Measurements from ENCODE around the gene CCL1. TPM values are rescaled to one million over a fixed set of nuclear protein-coding genes. Genes with fewer than 3 reads are reported as not detected.

CCL1 gene
- total and polyA plus RNA-seq, 2 experiments from 2014 or later: not detected

- TF ChIP-seq, protein P1, sequence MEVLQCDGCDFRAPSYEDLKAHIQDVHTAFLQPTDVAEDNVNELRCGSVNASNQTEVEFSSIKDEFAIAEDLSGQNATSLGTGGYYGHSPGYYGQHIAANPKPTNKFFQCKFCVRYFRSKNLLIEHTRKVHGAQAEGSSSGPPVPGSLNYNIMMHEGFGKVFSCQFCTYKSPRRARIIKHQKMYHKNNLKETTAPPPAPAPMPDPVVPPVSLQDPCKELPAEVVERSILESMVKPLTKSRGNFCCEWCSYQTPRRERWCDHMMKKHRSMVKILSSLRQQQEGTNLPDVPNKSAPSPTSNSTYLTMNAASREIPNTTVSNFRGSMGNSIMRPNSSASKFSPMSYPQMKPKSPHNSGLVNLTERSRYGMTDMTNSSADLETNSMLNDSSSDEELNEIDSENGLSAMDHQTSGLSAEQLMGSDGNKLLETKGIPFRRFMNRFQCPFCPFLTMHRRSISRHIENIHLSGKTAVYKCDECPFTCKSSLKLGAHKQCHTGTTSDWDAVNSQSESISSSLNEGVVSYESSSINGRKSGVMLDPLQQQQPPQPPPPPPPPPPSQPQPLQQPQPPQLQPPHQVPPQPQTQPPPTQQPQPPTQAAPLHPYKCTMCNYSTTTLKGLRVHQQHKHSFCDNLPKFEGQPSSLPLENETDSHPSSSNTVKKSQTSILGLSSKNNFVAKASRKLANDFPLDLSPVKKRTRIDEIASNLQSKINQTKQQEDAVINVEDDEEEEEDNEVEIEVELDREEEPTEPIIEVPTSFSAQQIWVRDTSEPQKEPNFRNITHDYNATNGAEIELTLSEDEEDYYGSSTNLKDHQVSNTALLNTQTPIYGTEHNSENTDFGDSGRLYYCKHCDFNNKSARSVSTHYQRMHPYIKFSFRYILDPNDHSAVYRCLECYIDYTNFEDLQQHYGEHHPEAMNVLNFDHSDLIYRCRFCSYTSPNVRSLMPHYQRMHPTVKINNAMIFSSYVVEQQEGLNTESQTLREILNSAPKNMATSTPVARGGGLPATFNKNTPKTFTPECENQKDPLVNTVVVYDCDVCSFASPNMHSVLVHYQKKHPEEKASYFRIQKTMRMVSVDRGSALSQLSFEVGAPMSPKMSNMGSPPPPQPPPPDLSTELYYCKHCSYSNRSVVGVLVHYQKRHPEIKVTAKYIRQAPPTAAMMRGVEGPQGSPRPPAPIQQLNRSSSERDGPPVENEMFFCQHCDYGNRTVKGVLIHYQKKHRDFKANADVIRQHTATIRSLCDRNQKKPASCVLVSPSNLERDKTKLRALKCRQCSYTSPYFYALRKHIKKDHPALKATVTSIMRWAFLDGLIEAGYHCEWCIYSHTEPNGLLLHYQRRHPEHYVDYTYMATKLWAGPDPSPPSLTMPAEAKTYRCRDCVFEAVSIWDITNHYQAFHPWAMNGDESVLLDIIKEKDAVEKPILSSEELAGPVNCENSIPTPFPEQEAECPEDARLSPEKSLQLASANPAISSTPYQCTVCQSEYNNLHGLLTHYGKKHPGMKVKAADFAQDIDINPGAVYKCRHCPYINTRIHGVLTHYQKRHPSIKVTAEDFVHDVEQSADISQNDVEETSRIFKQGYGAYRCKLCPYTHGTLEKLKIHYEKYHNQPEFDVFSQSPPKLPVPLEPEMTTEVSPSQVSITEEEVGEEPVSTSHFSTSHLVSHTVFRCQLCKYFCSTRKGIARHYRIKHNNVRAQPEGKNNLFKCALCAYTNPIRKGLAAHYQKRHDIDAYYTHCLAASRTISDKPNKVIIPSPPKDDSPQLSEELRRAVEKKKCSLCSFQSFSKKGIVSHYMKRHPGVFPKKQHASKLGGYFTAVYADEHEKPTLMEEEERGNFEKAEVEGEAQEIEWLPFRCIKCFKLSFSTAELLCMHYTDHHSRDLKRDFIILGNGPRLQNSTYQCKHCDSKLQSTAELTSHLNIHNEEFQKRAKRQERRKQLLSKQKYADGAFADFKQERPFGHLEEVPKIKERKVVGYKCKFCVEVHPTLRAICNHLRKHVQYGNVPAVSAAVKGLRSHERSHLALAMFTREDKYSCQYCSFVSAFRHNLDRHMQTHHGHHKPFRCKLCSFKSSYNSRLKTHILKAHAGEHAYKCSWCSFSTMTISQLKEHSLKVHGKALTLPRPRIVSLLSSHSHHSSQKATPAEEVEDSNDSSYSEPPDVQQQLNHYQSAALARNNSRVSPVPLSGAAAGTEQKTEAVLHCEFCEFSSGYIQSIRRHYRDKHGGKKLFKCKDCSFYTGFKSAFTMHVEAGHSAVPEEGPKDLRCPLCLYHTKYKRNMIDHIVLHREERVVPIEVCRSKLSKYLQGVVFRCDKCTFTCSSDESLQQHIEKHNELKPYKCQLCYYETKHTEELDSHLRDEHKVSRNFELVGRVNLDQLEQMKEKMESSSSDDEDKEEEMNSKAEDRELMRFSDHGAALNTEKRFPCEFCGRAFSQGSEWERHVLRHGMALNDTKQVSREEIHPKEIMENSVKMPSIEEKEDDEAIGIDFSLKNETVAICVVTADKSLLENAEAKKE (CRISPR knock-in tag; IDR thresholded peaks at IDR 0.05): no peak
- TF ChIP-seq EZH2 (IDR thresholded peaks at IDR 0.05; ENCODE audit: low read depth, unreplicated experiment): no peak
- no peak for TF ChIP-seq ZNF331 (CRISPR knock-in tag; IDR thresholded peaks at IDR 0.05; ENCODE audit: low read depth)
- no peak for TF ChIP-seq NANOG (IDR thresholded peaks at IDR 0.05; ENCODE audit: borderline replicate concordance)
- no peak for TF ChIP-seq STAT1 (IDR thresholded peaks at IDR 0.05; ENCODE audit: unreplicated experiment)
- TF ChIP-seq CREB1 (CRISPR knock-in tag; IDR thresholded peaks at IDR 0.05; ENCODE audit: low read depth): no peak
- TF ChIP-seq ZNF114 (CRISPR knock-in tag; IDR thresholded peaks at IDR 0.05): no peak
- no peak for TF ChIP-seq EZH2phosphoT487 (IDR thresholded peaks at IDR 0.05; ENCODE audit: unreplicated experiment)
Measured at GRCh38 chr17:34314279-34314678, 48.8 kb downstream of the CCL1 start (continued).

DNA sequence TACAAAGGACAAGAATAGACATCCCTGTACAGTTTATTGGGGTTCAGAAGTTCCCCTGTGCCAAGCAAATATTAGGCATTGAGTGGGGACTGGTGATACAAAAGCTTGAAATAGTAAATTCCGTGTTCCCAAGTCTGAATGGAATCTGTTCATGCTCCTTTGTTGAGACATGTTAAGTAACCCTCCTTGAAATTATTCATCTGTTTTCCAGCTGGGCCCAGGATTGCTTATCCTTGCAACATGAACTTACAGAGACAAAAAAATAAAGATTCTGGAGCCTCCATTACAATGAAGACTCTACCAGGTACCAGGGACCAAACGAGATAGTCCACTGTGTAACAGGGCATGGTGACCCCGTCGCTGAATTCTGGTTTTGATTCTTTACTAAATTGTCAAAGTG is 49.9 kb downstream of the CCL1 start:
- Histone ChIP-seq H3K4me1 (ENCODE audit: insufficient read depth) (no peaks in the 10 kb centered on the region), H3K27me3 (ENCODE audit: insufficient read depth) (no peaks in the 10 kb centered on the region), H3F3A (replicated peaks; ENCODE audit: low read depth) (no peaks in the 10 kb centered on the region), H3K36me3 (ENCODE audit: insufficient read depth) (no peaks in the 10 kb centered on the region), H2AFZ (no peak overlapping the region), H3K9me2 (ENCODE audit: insufficient read depth) (no peaks in the 10 kb centered on the region), H3K4me2 (no peak overlapping the region), H4K20me1 (replicated peaks; ENCODE audit: insufficient read depth) (no peaks in the 10 kb centered on the region), H3K79me2 (replicated peaks; ENCODE audit: insufficient read depth) (no peaks in the 10 kb centered on the region), H3K4me3 (no peak overlapping the region), H3K27ac (ENCODE audit: low read depth) (no peak overlapping the region)
- Mint-ChIP-seq H3K27me3 (ENCODE audit: insufficient read depth, low read depth, poor library complexity) (no peaks in the 10 kb centered on the region), H3K4me3 (no peak overlapping the region), H3K27ac (no peak overlapping the region), H3K9me3 (no peaks in the 10 kb centered on the region), H3K4me1 (no peaks in the 10 kb centered on the region), H3K36me3 (ENCODE audit: low read depth) (no peaks in the 10 kb centered on the region)
- ATAC-seq (no peak), DNase-seq (ENCODE audit: low spot score) (no peak)
- TF ChIP-seq, protein P2, sequence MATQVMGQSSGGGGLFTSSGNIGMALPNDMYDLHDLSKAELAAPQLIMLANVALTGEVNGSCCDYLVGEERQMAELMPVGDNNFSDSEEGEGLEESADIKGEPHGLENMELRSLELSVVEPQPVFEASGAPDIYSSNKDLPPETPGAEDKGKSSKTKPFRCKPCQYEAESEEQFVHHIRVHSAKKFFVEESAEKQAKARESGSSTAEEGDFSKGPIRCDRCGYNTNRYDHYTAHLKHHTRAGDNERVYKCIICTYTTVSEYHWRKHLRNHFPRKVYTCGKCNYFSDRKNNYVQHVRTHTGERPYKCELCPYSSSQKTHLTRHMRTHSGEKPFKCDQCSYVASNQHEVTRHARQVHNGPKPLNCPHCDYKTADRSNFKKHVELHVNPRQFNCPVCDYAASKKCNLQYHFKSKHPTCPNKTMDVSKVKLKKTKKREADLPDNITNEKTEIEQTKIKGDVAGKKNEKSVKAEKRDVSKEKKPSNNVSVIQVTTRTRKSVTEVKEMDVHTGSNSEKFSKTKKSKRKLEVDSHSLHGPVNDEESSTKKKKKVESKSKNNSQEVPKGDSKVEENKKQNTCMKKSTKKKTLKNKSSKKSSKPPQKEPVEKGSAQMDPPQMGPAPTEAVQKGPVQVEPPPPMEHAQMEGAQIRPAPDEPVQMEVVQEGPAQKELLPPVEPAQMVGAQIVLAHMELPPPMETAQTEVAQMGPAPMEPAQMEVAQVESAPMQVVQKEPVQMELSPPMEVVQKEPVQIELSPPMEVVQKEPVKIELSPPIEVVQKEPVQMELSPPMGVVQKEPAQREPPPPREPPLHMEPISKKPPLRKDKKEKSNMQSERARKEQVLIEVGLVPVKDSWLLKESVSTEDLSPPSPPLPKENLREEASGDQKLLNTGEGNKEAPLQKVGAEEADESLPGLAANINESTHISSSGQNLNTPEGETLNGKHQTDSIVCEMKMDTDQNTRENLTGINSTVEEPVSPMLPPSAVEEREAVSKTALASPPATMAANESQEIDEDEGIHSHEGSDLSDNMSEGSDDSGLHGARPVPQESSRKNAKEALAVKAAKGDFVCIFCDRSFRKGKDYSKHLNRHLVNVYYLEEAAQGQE (IDR thresholded peaks at IDR 0.05; ENCODE audit: unreplicated experiment): no peak
- TF ChIP-seq, protein P3, sequence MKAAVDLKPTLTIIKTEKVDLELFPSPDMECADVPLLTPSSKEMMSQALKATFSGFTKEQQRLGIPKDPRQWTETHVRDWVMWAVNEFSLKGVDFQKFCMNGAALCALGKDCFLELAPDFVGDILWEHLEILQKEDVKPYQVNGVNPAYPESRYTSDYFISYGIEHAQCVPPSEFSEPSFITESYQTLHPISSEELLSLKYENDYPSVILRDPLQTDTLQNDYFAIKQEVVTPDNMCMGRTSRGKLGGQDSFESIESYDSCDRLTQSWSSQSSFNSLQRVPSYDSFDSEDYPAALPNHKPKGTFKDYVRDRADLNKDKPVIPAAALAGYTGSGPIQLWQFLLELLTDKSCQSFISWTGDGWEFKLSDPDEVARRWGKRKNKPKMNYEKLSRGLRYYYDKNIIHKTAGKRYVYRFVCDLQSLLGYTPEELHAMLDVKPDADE (IDR thresholded peaks at IDR 0.05): no peak
- TF ChIP-seq STAT1 (IDR thresholded peaks at IDR 0.05; ENCODE audit: unreplicated experiment) (no peak), NANOG (IDR thresholded peaks at IDR 0.05; ENCODE audit: borderline replicate concordance) (no peak), EZH2phosphoT487 (IDR thresholded peaks at IDR 0.05; ENCODE audit: unreplicated experiment) (no peak), POLR2AphosphoS5 (IDR thresholded peaks at IDR 0.05; ENCODE audit: low read depth) (no peak), JUNB (IDR thresholded peaks at IDR 0.05; ENCODE audit: unreplicated experiment) (no peak)
